ENCODE data around the gene CFAP20DC.
A peak's percentile ranks its signal among the peaks of the same experiment; 100 is the strongest.

- peak; percentile 27 to 49 (median 43) for TF ChIP-seq CTCF (IDR thresholded peaks at IDR 0.05)
- no peak for TF ChIP-seq POLR2AphosphoS5 (IDR thresholded peaks at IDR 0.05)
These were observed 55.0 kb downstream of the CFAP20DC start for GRCh38 chr3:58994746-58995330.

All from esophagus muscularis mucosa (tissue), 3 donors.